ENCODE data around the gene FKBP4.

Gene FKBP4

GRCh38 chr12:2751230-2751629, 43.5 kb upstream of the FKBP4 start:
- Histone ChIP-seq H3K18ac (ENCODE audit: low read depth in 1 of 2, low read length in 2 of 2) (no peak overlapping the region), H3K27me3 (ENCODE audit: control insufficient read depth in 1 of 2, insufficient read depth in 1 of 2, low read length in 2 of 2) (peaks cover 36 to 49% of the 10 kb centered on the region in 2 experiments), H2BK5ac (ENCODE audit: low read depth, low read length, poor library complexity, severe bottlenecking) (no peak overlapping the region), H3K4me1 (ENCODE audit: control insufficient read depth, insufficient read depth, low read depth, low read length) (peaks cover 7% of the 10 kb centered on the region), H3K79me1 (replicated peaks; ENCODE audit: low read length, poor library complexity, severe bottlenecking) (no peaks in the 10 kb centered on the region), H2BK120ac (ENCODE audit: low read depth, low read length) (no peak overlapping the region), H3K36me3 (ENCODE audit: control insufficient read depth in 1 of 2, insufficient read depth in 2 of 2, low read depth in 1 of 2, low read length in 2 of 2) (peaks cover 0 to 3% of the 10 kb centered on the region in 2 experiments), H4K91ac (ENCODE audit: low read length) (no peak overlapping the region), H3K9ac (ENCODE audit: low read length) (no peak overlapping the region), H2AK5ac (ENCODE audit: low read length, severe bottlenecking) (no peak overlapping the region), H2BK12ac (ENCODE audit: low read length in 2 of 2) (no peak overlapping the region), H3K4me2 (ENCODE audit: low read length, poor library complexity, severe bottlenecking) (no peak overlapping the region), H4K8ac (ENCODE audit: low read length) (no peak overlapping the region), H3K23ac (ENCODE audit: low read length in 2 of 2) (no peak overlapping the region), H3K4me3 (ENCODE audit: insufficient read depth in 1 of 2, low read depth in 1 of 2, low read length in 2 of 2) (no peak overlapping the region), H3K4ac (ENCODE audit: low read depth in 1 of 2, low read length in 2 of 2) (no peak overlapping the region), H2BK15ac (ENCODE audit: low read depth, poor library complexity, severe bottlenecking) (no peak overlapping the region), H3K14ac (ENCODE audit: low read length in 2 of 2) (no peak overlapping the region), H2AFZ (ENCODE audit: low read depth, low read length) (no peak overlapping the region), H3K27ac (ENCODE audit: low read length, poor library complexity, severe bottlenecking) (no peak overlapping the region), H3K9me3 (ENCODE audit: control insufficient read depth, low read length) (no peaks in the 10 kb centered on the region)
- no peak for DNase-seq

- H2BK12ac ChIP-seq (ENCODE audit: low read length in 2 of 2), result no peak overlapping the region
Observed at GRCh38 chr12:2751686-2752085, 43.1 kb upstream of the FKBP4 start.

GRCh38 chr12:2752676-2753371, 41.9 kb upstream of the FKBP4 start:
- no peak overlapping the region for H2BK5ac ChIP-seq (ENCODE audit: low read depth, low read length, poor library complexity, severe bottlenecking)
- H3K4me1 ChIP-seq (ENCODE audit: control insufficient read depth, insufficient read depth, low read depth, low read length), result peaks cover 7% of the 10 kb centered on the region
- peak overlapping the region; percentile 31 for H2AFZ ChIP-seq (ENCODE audit: low read depth, low read length)
- H3K9ac ChIP-seq (ENCODE audit: low read length), result no peak overlapping the region
- H3K4me2 ChIP-seq (ENCODE audit: low read length, poor library complexity, severe bottlenecking), result no peak overlapping the region
- H4K8ac ChIP-seq (ENCODE audit: low read length), result no peak overlapping the region
- H2BK120ac ChIP-seq (ENCODE audit: low read depth, low read length), result no peak overlapping the region
- peaks cover 36 to 52% of the 10 kb centered on the region in 2 experiments for H3K27me3 ChIP-seq (ENCODE audit: control insufficient read depth in 1 of 2, insufficient read depth in 1 of 2, low read length in 2 of 2)
- no peaks in the 10 kb centered on the region for H3K79me1 ChIP-seq (replicated peaks; ENCODE audit: low read length, poor library complexity, severe bottlenecking)
- peaks cover 0 to 3% of the 10 kb centered on the region in 2 experiments for H3K36me3 ChIP-seq (ENCODE audit: control insufficient read depth in 1 of 2, insufficient read depth in 2 of 2, low read depth in 1 of 2, low read length in 2 of 2)
- H3K27ac ChIP-seq (ENCODE audit: low read length, poor library complexity, severe bottlenecking), result no peak overlapping the region
- no peak overlapping the region for H2BK12ac ChIP-seq (ENCODE audit: low read length in 2 of 2)
- H3K18ac ChIP-seq (ENCODE audit: low read depth in 1 of 2, low read length in 2 of 2), result no peak overlapping the region
- H2AK5ac ChIP-seq (ENCODE audit: low read length, severe bottlenecking), result no peak overlapping the region
- no peaks in the 10 kb centered on the region for H3K9me3 ChIP-seq (ENCODE audit: control insufficient read depth, low read length)
- no peak overlapping the region for H2BK15ac ChIP-seq (ENCODE audit: low read depth, poor library complexity, severe bottlenecking)
- H3K4ac ChIP-seq (ENCODE audit: low read depth in 1 of 2, low read length in 2 of 2), result no peak overlapping the region
- H3K4me3 ChIP-seq (ENCODE audit: insufficient read depth in 1 of 2, low read depth in 1 of 2, low read length in 2 of 2), result no peak overlapping the region
- H3K14ac ChIP-seq (ENCODE audit: low read length in 2 of 2), result no peak overlapping the region
- H4K91ac ChIP-seq (ENCODE audit: low read length), result no peak overlapping the region
- H3K23ac ChIP-seq (ENCODE audit: low read length in 2 of 2), result no peak overlapping the region
- WGBS, result 17% methylated on average over 51 of the region's 58 CpGs
- peak; percentile 70 for DNase-seq

More at GRCh38 chr12:2751686-2752085, 43.1 kb upstream of the FKBP4 start:
- Histone ChIP-seq H4K8ac (ENCODE audit: low read length) (no peak overlapping the region), H3K23ac (ENCODE audit: low read length in 2 of 2) (no peak overlapping the region), H3K9ac (ENCODE audit: low read length) (no peak overlapping the region), H3K27me3 (ENCODE audit: control insufficient read depth in 1 of 2, insufficient read depth in 1 of 2, low read length in 2 of 2) (peaks cover 36 to 50% of the 10 kb centered on the region in 2 experiments), H3K18ac (ENCODE audit: low read depth in 1 of 2, low read length in 2 of 2) (no peak overlapping the region), H2AFZ (ENCODE audit: low read depth, low read length) (no peak overlapping the region), H3K4me1 (ENCODE audit: control insufficient read depth, insufficient read depth, low read depth, low read length) (peaks cover 7% of the 10 kb centered on the region), H3K4ac (ENCODE audit: low read depth in 1 of 2, low read length in 2 of 2) (no peak overlapping the region), H2AK5ac (ENCODE audit: low read length, severe bottlenecking) (no peak overlapping the region), H3K4me2 (ENCODE audit: low read length, poor library complexity, severe bottlenecking) (no peak overlapping the region), H3K79me1 (replicated peaks; ENCODE audit: low read length, poor library complexity, severe bottlenecking) (no peaks in the 10 kb centered on the region), H3K27ac (ENCODE audit: low read length, poor library complexity, severe bottlenecking) (no peak overlapping the region), H3K14ac (ENCODE audit: low read length in 2 of 2) (no peak overlapping the region), H2BK15ac (ENCODE audit: low read depth, poor library complexity, severe bottlenecking) (no peak overlapping the region), H3K4me3 (ENCODE audit: insufficient read depth in 1 of 2, low read depth in 1 of 2, low read length in 2 of 2) (no peak overlapping the region), H2BK5ac (ENCODE audit: low read depth, low read length, poor library complexity, severe bottlenecking) (no peak overlapping the region), H3K9me3 (ENCODE audit: control insufficient read depth, low read length) (no peaks in the 10 kb centered on the region), H3K36me3 (ENCODE audit: control insufficient read depth in 1 of 2, insufficient read depth in 2 of 2, low read depth in 1 of 2, low read length in 2 of 2) (peaks cover 0 to 3% of the 10 kb centered on the region in 2 experiments), H4K91ac (ENCODE audit: low read length) (no peak overlapping the region), H2BK120ac (ENCODE audit: low read depth, low read length) (no peak overlapping the region)
- 44% methylated on average over 2 of the region's 2 CpGs for WGBS
- no peak for DNase-seq

- H4K91ac ChIP-seq (ENCODE audit: low read length), result no peak overlapping the region
Observed at GRCh38 chr12:2753536-2753935, 41.2 kb upstream of the FKBP4 start.

More at GRCh38 chr12:2753536-2753935, 41.2 kb upstream of the FKBP4 start:
- no peak overlapping the region for H2AFZ ChIP-seq (ENCODE audit: low read depth, low read length)
- H3K23ac ChIP-seq (ENCODE audit: low read length in 2 of 2), result no peak overlapping the region
- peaks cover 7% of the 10 kb centered on the region for H3K4me1 ChIP-seq (ENCODE audit: control insufficient read depth, insufficient read depth, low read depth, low read length)
- H3K4ac ChIP-seq (ENCODE audit: low read depth in 1 of 2, low read length in 2 of 2), result no peak overlapping the region
- H2BK120ac ChIP-seq (ENCODE audit: low read depth, low read length), result no peak overlapping the region
- no peak overlapping the region for H3K27ac ChIP-seq (ENCODE audit: low read length, poor library complexity, severe bottlenecking)
- H2BK15ac ChIP-seq (ENCODE audit: low read depth, poor library complexity, severe bottlenecking), result no peak overlapping the region
- no peak overlapping the region for H2BK12ac ChIP-seq (ENCODE audit: low read length in 2 of 2)
- peaks cover 3% of the 10 kb centered on the region for H3K9me3 ChIP-seq (ENCODE audit: control insufficient read depth, low read length)
- peaks cover 36 to 56% of the 10 kb centered on the region in 2 experiments for H3K27me3 ChIP-seq (ENCODE audit: control insufficient read depth in 1 of 2, insufficient read depth in 1 of 2, low read length in 2 of 2)
- H3K14ac ChIP-seq (ENCODE audit: low read length in 2 of 2), result no peak overlapping the region
- no peak overlapping the region for H4K8ac ChIP-seq (ENCODE audit: low read length)
- no peak overlapping the region for H3K18ac ChIP-seq (ENCODE audit: low read depth in 1 of 2, low read length in 2 of 2)
- H2AK5ac ChIP-seq (ENCODE audit: low read length, severe bottlenecking), result no peak overlapping the region
- peaks cover 0 to 3% of the 10 kb centered on the region in 2 experiments for H3K36me3 ChIP-seq (ENCODE audit: control insufficient read depth in 1 of 2, insufficient read depth in 2 of 2, low read depth in 1 of 2, low read length in 2 of 2)
- 41% methylated on average over 7 of the region's 8 CpGs for WGBS
- no peak overlapping the region for H3K4me2 ChIP-seq (ENCODE audit: low read length, poor library complexity, severe bottlenecking)
- DNase-seq, result no peak
- no peaks in the 10 kb centered on the region for H3K79me1 ChIP-seq (replicated peaks; ENCODE audit: low read length, poor library complexity, severe bottlenecking)
- no peak overlapping the region for H3K9ac ChIP-seq (ENCODE audit: low read length)
- H3K4me3 ChIP-seq (ENCODE audit: insufficient read depth in 1 of 2, low read depth in 1 of 2, low read length in 2 of 2), result no peak overlapping the region
- H2BK5ac ChIP-seq (ENCODE audit: low read depth, low read length, poor library complexity, severe bottlenecking), result no peak overlapping the region

Measured in mesenchymal stem cell (in vitro differentiated cells and primary cell).